Measurements from ENCODE around the gene CLCN4.

CLCN4 gene

GRCh38 chrX:10128386-10128785 lies 28.4 kb upstream of the CLCN4 start:
- POLR2A ChIA-PET, result no interaction called here
- H3K9me3 ChIP-seq (ENCODE audit: control insufficient read depth, insufficient read depth, low read depth, low read length), result no peaks in the 10 kb centered on the region
- no peak for TF ChIP-seq REST (tag by site-specific recombination; IDR thresholded peaks at IDR 0.05)
- TF ChIP-seq ZBTB26 (tag by site-specific recombination; optimal IDR thresholded peaks at IDR 0.05), result no peak
- no peak for TF ChIP-seq INSM2 (tag by site-specific recombination; IDR thresholded peaks at IDR 0.05)
- no peak for TF ChIP-seq ZSCAN23 (tag by site-specific recombination; IDR thresholded peaks at IDR 0.05)
- TF ChIP-seq ZNF571 (tag by site-specific recombination; IDR thresholded peaks at IDR 0.05), result no peak
- no peak for TF ChIP-seq ZNF366 (tag by site-specific recombination; conservative IDR thresholded peaks at IDR 0.05)
- TF ChIP-seq ZBTB8A (tag by site-specific recombination; IDR thresholded peaks at IDR 0.05), result no peak
- TF ChIP-seq ZNF133 (tag by site-specific recombination; IDR thresholded peaks at IDR 0.05), result no peak
- no peak for TF ChIP-seq ZNF266 (tag by site-specific recombination; IDR thresholded peaks at IDR 0.05; ENCODE audit: low read depth)
- no peak for TF ChIP-seq ZNF624 (tag by site-specific recombination; IDR thresholded peaks at IDR 0.05)
- no peak for TF ChIP-seq ZBTB49 (tag by site-specific recombination; IDR thresholded peaks at IDR 0.05; ENCODE audit: low read depth)
- CTCF ChIA-PET, result interaction anchor here (1.8 kb wide), 1 partner anchor 9 kb away, joined by 6 read pairs; no protein-coding TSS in a partner anchor
- no peak overlapping the region for H3K4me3 ChIP-seq (ENCODE audit: low read depth, low read length)
- H3K27ac ChIP-seq (ENCODE audit: extremely low read depth, low read depth, low read length), result no peak overlapping the region
- H3K4me1 ChIP-seq (ENCODE audit: control insufficient read depth, insufficient read depth, low read length), result no peaks in the 10 kb centered on the region
- H3K36me3 ChIP-seq (ENCODE audit: control insufficient read depth in 2 of 2, insufficient read depth in 1 of 2, low read length in 2 of 2), result peaks cover 0 to 35% of the 10 kb centered on the region in 2 experiments; a peak in 1 of 3 replicates

GRCh38 chrX:10129229-10129628 lies 27.5 kb upstream of the CLCN4 start:
- ChIA-PET POLR2A (no interaction called here), CTCF (interaction anchor here (1.8 kb wide), 1 partner anchor 10 kb away, joined by 6 read pairs; no protein-coding TSS in a partner anchor)
- no peak overlapping the region for H3K27ac ChIP-seq (ENCODE audit: extremely low read depth, low read depth, low read length)
- TF ChIP-seq ZNF660 (tag by site-specific recombination; IDR thresholded peaks at IDR 0.05) (no peak), ZNF223 (tag by site-specific recombination; IDR thresholded peaks at IDR 0.05) (no peak), ZNF596 (tag by site-specific recombination; IDR thresholded peaks at IDR 0.05) (no peak), ZBTB8A (tag by site-specific recombination; IDR thresholded peaks at IDR 0.05) (no peak), BCL11A (tag by site-specific recombination; IDR thresholded peaks at IDR 0.05; ENCODE audit: low read depth) (no peak), ZNF16 (tag by site-specific recombination; IDR thresholded peaks at IDR 0.05; ENCODE audit: low read depth) (no peak), ZNF19 (tag by site-specific recombination; IDR thresholded peaks at IDR 0.05; ENCODE audit: low read depth) (no peak)
- no peak overlapping the region for H3K4me3 ChIP-seq (ENCODE audit: low read depth, low read length)
- H3K36me3 ChIP-seq (ENCODE audit: control insufficient read depth in 2 of 2, insufficient read depth in 1 of 2, low read length in 2 of 2), result peaks cover 0 to 35% of the 10 kb centered on the region in 2 experiments; a peak in 1 of 3 replicates
- H3K4me1 ChIP-seq (ENCODE audit: control insufficient read depth, insufficient read depth, low read length), result no peaks in the 10 kb centered on the region
- H3K9me3 ChIP-seq (ENCODE audit: control insufficient read depth, insufficient read depth, low read depth, low read length), result no peaks in the 10 kb centered on the region

Measured in HEK293 (cell line).